Heart left ventricle (tissue), 16 donors: ENCODE measurements around the gene JPH3. TPM values are rescaled to one million over a fixed set of nuclear protein-coding genes. Genes with fewer than 3 reads are reported as not detected.
"Not testable (repeated sequence)": the region's sequence is repeated elsewhere in the genome, so short reads cannot be mapped to it uniquely, and the experiment has no call there.

ENCODE experiments used
- ATAC-seq, 4 donors: fragments of 200-7000 bp; cut with Tn5 transposase; one replicate each; pipeline ENCODE4 v1.9.1; 2020 to 2022; ENCODE audit warnings: moderate library complexity in 4 of 4, mild to moderate bottlenecking in 3 of 4, moderate number of reproducible peaks in 1 of 4
- DNase-seq, 5 donors: peaks; one replicate each; pipeline ENCODE4 v3.0.0-alpha.2; 2020
- H3K27ac ChIP-seq, 12 donors: fragments of 200-600 bp; sonication (generic) in 4 of 12; one replicate each; pipeline versions ENCODE4 v1.5.0 to v1.8.0; 2016 to 2022; ENCODE audit warnings: mild to moderate bottlenecking in 2 of 12
- H3K27me3 ChIP-seq, 9 donors: fragments of 200-600 bp; sonication (generic) in 2 of 9; one replicate each; pipeline versions ENCODE4 v1.5.1 to v1.8.0; 2016 to 2022; ENCODE audit warnings: mild to moderate bottlenecking in 3 of 9
- H3K36me3 ChIP-seq, 9 donors: fragments of 200-600 bp; sonication (generic) in 2 of 9; one replicate each; pipeline versions ENCODE4 v1.5.0 to v1.8.0; 2018 to 2022; ENCODE audit warnings: mild to moderate bottlenecking in 2 of 9
- H3K4me1 ChIP-seq, 12 donors: fragments of 200-600 bp; sonication (generic) in 4 of 12; one replicate each; pipeline versions ENCODE4 v1.5.0 to v1.8.0; 2016 to 2022; ENCODE audit warnings: mild to moderate bottlenecking in 3 of 12
- H3K4me3 ChIP-seq, 12 donors: fragments of 200-600 bp; sonication (generic) in 4 of 12; one replicate each; pipeline versions ENCODE4 v1.5.0 to v1.8.0; 2017 to 2022; ENCODE audit warnings: mild to moderate bottlenecking in 9 of 12, moderate library complexity in 4 of 12
- H3K9me3 ChIP-seq, 12 donors: fragments of 200-600 bp; sonication (generic) in 4 of 12; one replicate each; pipeline versions ENCODE4 v1.5.0 to v1.8.0; 2016 to 2022; ENCODE audit warnings: mild to moderate bottlenecking in 1 of 12
- CTCF ChIP-seq, 12 donors: fragments of 200-600 bp; sonication (generic) in 4 of 12; IDR thresholded peaks; one replicate each; pipeline versions ENCODE4 v1.5.0 to v1.8.0; 2018 to 2022; ENCODE audit warnings: antibody characterized with exemption in 12 of 12, mild to moderate bottlenecking in 5 of 12
- POLR2A ChIP-seq, 2 donors: fragments of 450-650 bp; IDR thresholded peaks; one replicate each; pipeline ENCODE4 v1.6.1; 2017; ENCODE audit warnings: antibody characterized with exemption in 2 of 2, mild to moderate bottlenecking in 2 of 2, moderate library complexity in 2 of 2
- WGBS, 4 donors: extraction: QIAGEN DNeasy Blood & Tissue Kit in 2 of 4; methylation state at CpG; one replicate each; pipeline versions ENCODE4 v1.1.5 to v1.1.7; 2013 to 2018; 5-methylcytosine and 5-hydroxymethylcytosine counted together
- intact Hi-C, 10 donors: fragments of 100-400 bp; cut with DNase I; formaldehyde crosslinking; loops; one replicate each; pipeline versions ENCODE4 v1.11.1 to v1.14.2; 2022
- polyA plus RNA-seq, 2 donors: library from polyadenylated mRNA; stranded (reverse); fragments of 200-250 nt; gene quantifications; one replicate each; pipeline ENCODE4 v1.2.3, GENCODE V29; 2013
- total RNA-seq, 9 donors: library from RNA; depleted of rRNA in 2 of 9; stranded (reverse); fragments of >200 nt in 2 of 9; fragmentation: NEBNext Ultra II Directional in 3 of 9; extraction: Animal tissue kit (Norgen Biotek cat#: 25700) in 3 of 9; gene quantifications; one replicate each; pipeline versions ENCODE4 v1.1.0 to v1.2.4, GENCODE V29; 2016 to 2023
- donor health status: ischemic (EF 13 %, LVEDD 7.1; RV severe dilation, severe dysfunction).
- donor health status: healthy with polysubstance abuse.
- donor health status: DM: no; HTN: yes; CAD: no.
- donor health status: DM: no; HTN: no; CAD: no.
- donor health status: ischemic (EF 25% LVEDD 6.9; RV normal size, moderate dysfunction).
- donor health status: ischemic (EF 25% LVEDD 5.7; RV mildly dilated, moderate dysfunction).
- donor health status: healthy.
- donor health status: DM: yes; HTN: yes; CAD: no.
- donor health status: ischemic (EF 35%, LVEDD 5.7; RV mildly dilated, moderate dysfunction).
- donor health status: nonischemic (EF 11% LVEDD 7.7; RV severe dilation, severe dysfunction).
- donor health status: DM: yes; HTN: yes; CAD: no.
- donor health status: PGD.
- donor health status: ischemic (EF 29% LVEDD 5.4; RV normal size, mild dysfunction).
- donor health status: nonischemic (EF 23%, LVEDD 6.1; RV moderate dilation, normal function).

Gene JPH3
- total and polyA plus RNA-seq, 11 donors: 0.03 to 0.58 (median 0.21) TPM; not detected in 7

GRCh38 chr16:87713451-87714229 is 111.3 kb downstream of the JPH3 start:
- Histone ChIP-seq H3K27ac (no peak overlapping the region), H3K4me3 (no peak overlapping the region), H3K4me1 (peaks cover 0 to 7% (median 0%) of the 10 kb centered on the region in 12 donors), H3K27me3 (no peaks in the 10 kb centered on the region), H3K9me3 (no peaks in the 10 kb centered on the region), H3K36me3 (peaks cover 0 to 66% (median 46%) of the 10 kb centered on the region in 9 donors)
- 91 to 95% (median 94%) methylated on average over 15 to 19 of the region's 19 CpGs for WGBS, 4 donors
- intact Hi-C loops: no loop called here
- no peak for ATAC-seq
- TF ChIP-seq POLR2A (IDR thresholded peaks at IDR 0.05) (no peak), CTCF (IDR thresholded peaks at IDR 0.05) (no peak)
- DNase-seq: no peak

- intact Hi-C loops: no loop called here
Measured at GRCh38 chr16:87715231-87715630, 112.9 kb downstream of the JPH3 start.

GRCh38 chr16:87715658-87716057 is 113.3 kb downstream of the JPH3 start:
- no peaks in the 10 kb centered on the region for H3K9me3 ChIP-seq
- TF ChIP-seq POLR2A (IDR thresholded peaks at IDR 0.05) (no peak), CTCF (IDR thresholded peaks at IDR 0.05) (no peak)
- H3K27ac ChIP-seq: no peak overlapping the region
- H3K36me3 ChIP-seq: peaks cover 0 to 46% (median 25%) of the 10 kb centered on the region in 9 donors
- H3K4me1 ChIP-seq: peaks cover 0 to 7% (median 0%) of the 10 kb centered on the region in 12 donors
- no peak overlapping the region for H3K4me3 ChIP-seq
- ATAC-seq: no peak
- DNase-seq: no peak
- WGBS, 4 donors: 94 to 97% (median 96%) methylated on average over 10 to 12 of the region's 12 CpGs
- intact Hi-C loops: no loop called here
- no peaks in the 10 kb centered on the region for H3K27me3 ChIP-seq

More at GRCh38 chr16:87715231-87715630, 112.9 kb downstream of the JPH3 start:
- peaks cover 0 to 7% (median 0%) of the 10 kb centered on the region in 12 donors for H3K4me1 ChIP-seq
- no peaks in the 10 kb centered on the region for H3K27me3 ChIP-seq
- no peak for TF ChIP-seq POLR2A (IDR thresholded peaks at IDR 0.05)
- no peak for TF ChIP-seq CTCF (IDR thresholded peaks at IDR 0.05)
- no peak for ATAC-seq
- H3K27ac ChIP-seq: no peak overlapping the region
- H3K9me3 ChIP-seq: no peaks in the 10 kb centered on the region
- 97 to 98% (median 97%) methylated on average over 16 of the region's 16 CpGs for WGBS, 4 donors
- no peak overlapping the region for H3K4me3 ChIP-seq
- DNase-seq: no peak
- H3K36me3 ChIP-seq: peaks cover 0 to 50% (median 30%) of the 10 kb centered on the region in 9 donors

DNA sequence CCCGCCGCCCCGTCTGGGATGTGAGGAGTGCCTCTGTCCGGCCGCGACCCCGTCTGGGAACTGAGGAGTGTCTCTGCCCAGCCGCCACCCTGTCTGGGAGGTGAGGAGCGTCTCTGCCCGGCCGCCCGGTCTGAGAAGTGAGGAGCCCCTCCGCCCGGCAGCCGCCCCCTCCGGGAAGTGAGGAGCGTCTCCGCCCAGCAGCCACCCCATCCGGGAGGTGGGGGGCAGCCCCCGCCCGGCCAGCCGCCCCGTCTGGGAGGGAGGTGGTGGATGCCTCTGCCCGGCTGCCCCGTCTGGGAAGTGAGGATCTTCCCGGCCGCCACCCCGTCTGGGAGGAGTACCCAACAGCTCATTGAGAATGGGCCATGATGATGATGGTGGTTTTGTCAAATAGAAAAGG is 116.5 kb downstream of the JPH3 start:
- WGBS, 4 donors: 95 to 98% (median 96%) methylated on average over 21 to 28 of the region's 28 CpGs
- Histone ChIP-seq H3K4me1 (peaks cover 0 to 12% (median under 1%) of the 10 kb centered on the region in 12 donors), H3K36me3 (peaks cover 0 to 44% (median 24%) of the 10 kb centered on the region in 9 donors)
- ATAC-seq, DNase-seq, H3K9me3 ChIP-seq, H3K4me3 ChIP-seq, H3K27me3 ChIP-seq, intact Hi-C loops, H3K27ac ChIP-seq: not testable (repeated sequence)
